Smooth muscle cell (in vitro differentiated cells): ENCODE results near the gene IFT22. TPM values are rescaled to one million over a fixed set of nuclear protein-coding genes. Genes with fewer than 3 reads are reported as not detected.

Experiments
- DNase-seq: peaks from one replicate; lab custom pipeline; 2025; ENCODE audit not compliant: unreplicated experiment; lab: John Stamatoyannopoulos, UW
- H2AFZ ChIP-seq: fragments of 200-600 bp; sonication (generic); 2 replicates; pipeline ENCODE4 v1.6.0; 2016; ENCODE audit warnings: antibody characterized with exemption, low read depth, mild to moderate bottlenecking
- H3F3A ChIP-seq: fragments of 200-600 bp; sonication (generic); 2 replicates; pipeline ENCODE4 v1.6.0; 2017; ENCODE audit warnings: antibody characterized with exemption, low read depth
- H3K27ac ChIP-seq: fragments of 200-600 bp; sonication (generic); 2 replicates; pipeline ENCODE4 v1.5.1; 2016; ENCODE audit warnings: low read depth, mild to moderate bottlenecking
- H3K27me3 ChIP-seq: fragments of 200-600 bp; sonication (generic); 2 replicates; pipeline ENCODE4 v1.6.1; 2016; ENCODE audit warnings: low read depth, mild to moderate bottlenecking
- H3K36me3 ChIP-seq: fragments of 200-600 bp; sonication (generic); 2 replicates; pipeline ENCODE4 v1.5.1; 2016; ENCODE audit warnings: low read depth
- H3K4me1 ChIP-seq: fragments of 200-600 bp; sonication (generic); 2 replicates; pipeline ENCODE4 v1.5.1; 2016; ENCODE audit warnings: low read depth
- H3K4me2 ChIP-seq: fragments of 200-600 bp; sonication (generic); 2 replicates; pipeline ENCODE4 v1.6.0; 2016; ENCODE audit warnings: mild to moderate bottlenecking
- H3K4me3 ChIP-seq: fragments of 200-600 bp; sonication (generic); 2 replicates; pipeline ENCODE4 v1.5.1; 2016; ENCODE audit warnings: mild to moderate bottlenecking
- H3K79me2 ChIP-seq: fragments of 200-600 bp; sonication (generic); 2 replicates; pipeline ENCODE4 v1.6.0; 2016; ENCODE audit warnings: low read depth, mild to moderate bottlenecking
- H3K9ac ChIP-seq: fragments of 200-600 bp; sonication (generic); 2 replicates; pipeline ENCODE4 v1.6.0; 2016; ENCODE audit warnings: low read depth
- H3K9me3 ChIP-seq: fragments of 200-600 bp; sonication (generic); replicated peaks from 2 replicates; pipeline ENCODE4 v1.5.1; 2016; ENCODE audit warnings: low read depth
- H4K20me1 ChIP-seq: fragments of 200-600 bp; sonication (generic); 2 replicates; pipeline ENCODE4 v1.6.0; 2016; ENCODE audit warnings: low read depth
- WGBS: methylation state at CpG from one replicate; pipeline ENCODE4 v1.1.7; 2016; ENCODE audit warnings: low lambda C conversion rate; 5-methylcytosine and 5-hydroxymethylcytosine counted together
- polyA plus RNA-seq: library from polyadenylated mRNA; unstranded; fragments of >200 nt; fragmentation: Nextera tagmentation; extraction: Ambion mirVana; gene quantifications from 2 replicates; pipeline ENCODE4 v1.2.1, GENCODE V29; 2016
- total RNA-seq: library from RNA; depleted of rRNA; stranded (reverse); fragments of >200 nt; gene quantifications from 2 replicates; pipeline ENCODE4 v1.2.3, GENCODE V29; 2014
- TF ChIP-seq, protein P1 (sequence below): fragments of 200-600 bp; sonication (generic); IDR thresholded peaks from 2 replicates; pipeline ENCODE4 v1.5.1; 2017; ENCODE audit warnings: borderline replicate concordance, mild to moderate bottlenecking, antibody characterized with exemption; ENCODE audit not compliant: insufficient read depth, poor library complexity, severe bottlenecking

The IFT22 gene
- total and polyA plus RNA-seq, 2 experiments from 2014 or later, result 36.8 to 51.9 TPM

DNA sequence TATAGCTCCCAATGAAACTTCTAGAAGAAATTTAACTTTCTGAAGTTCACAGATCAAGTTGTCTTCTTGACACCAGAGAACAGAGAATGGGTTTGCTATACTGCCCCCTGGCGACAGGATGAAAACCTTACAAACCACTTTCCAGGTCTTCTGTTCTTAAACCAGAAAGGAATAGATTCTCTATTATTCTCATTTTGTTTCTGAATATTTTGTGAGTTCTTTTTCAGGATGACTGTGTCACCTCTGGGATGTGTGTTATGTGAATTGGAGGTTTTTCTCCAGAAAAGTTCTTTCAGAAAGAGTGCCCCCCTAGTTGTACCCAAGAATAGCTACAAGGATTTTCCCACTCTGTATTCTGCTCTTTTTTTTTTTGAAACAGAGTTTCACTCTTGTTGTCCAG is 6.3 kb downstream of the IFT22 start:
- DNase-seq, result no peak
- Histone ChIP-seq H3K27ac (no peak overlapping the region), H3K9me3 (no peaks in the 10 kb centered on the region), H3F3A (peaks cover 3% of the 10 kb centered on the region), H3K79me2 (peaks cover 7% of the 10 kb centered on the region), H3K4me3 (no peak overlapping the region), H3K4me1 (no peaks in the 10 kb centered on the region), H4K20me1 (no peaks in the 10 kb centered on the region), H3K27me3 (no peaks in the 10 kb centered on the region), H3K9ac (no peak overlapping the region), H3K4me2 (no peak overlapping the region), H2AFZ (no peak overlapping the region), H3K36me3 (peaks cover 3% of the 10 kb centered on the region)
- TF ChIP-seq, protein P1, sequence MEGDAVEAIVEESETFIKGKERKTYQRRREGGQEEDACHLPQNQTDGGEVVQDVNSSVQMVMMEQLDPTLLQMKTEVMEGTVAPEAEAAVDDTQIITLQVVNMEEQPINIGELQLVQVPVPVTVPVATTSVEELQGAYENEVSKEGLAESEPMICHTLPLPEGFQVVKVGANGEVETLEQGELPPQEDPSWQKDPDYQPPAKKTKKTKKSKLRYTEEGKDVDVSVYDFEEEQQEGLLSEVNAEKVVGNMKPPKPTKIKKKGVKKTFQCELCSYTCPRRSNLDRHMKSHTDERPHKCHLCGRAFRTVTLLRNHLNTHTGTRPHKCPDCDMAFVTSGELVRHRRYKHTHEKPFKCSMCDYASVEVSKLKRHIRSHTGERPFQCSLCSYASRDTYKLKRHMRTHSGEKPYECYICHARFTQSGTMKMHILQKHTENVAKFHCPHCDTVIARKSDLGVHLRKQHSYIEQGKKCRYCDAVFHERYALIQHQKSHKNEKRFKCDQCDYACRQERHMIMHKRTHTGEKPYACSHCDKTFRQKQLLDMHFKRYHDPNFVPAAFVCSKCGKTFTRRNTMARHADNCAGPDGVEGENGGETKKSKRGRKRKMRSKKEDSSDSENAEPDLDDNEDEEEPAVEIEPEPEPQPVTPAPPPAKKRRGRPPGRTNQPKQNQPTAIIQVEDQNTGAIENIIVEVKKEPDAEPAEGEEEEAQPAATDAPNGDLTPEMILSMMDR, result peak; percentile 58
- WGBS, result 9% methylated on average over 1 of the region's 1 CpG

- H3K9ac ChIP-seq, result no peak overlapping the region
- DNase-seq, result no peak
- peak overlapping the region; percentile 90 for H3K4me2 ChIP-seq
- peaks cover 6% of the 10 kb centered on the region for H3K4me1 ChIP-seq
- WGBS, result 2% methylated on average over 45 of the region's 62 CpGs
- no peaks in the 10 kb centered on the region for H3K9me3 ChIP-seq
- peak overlapping the region; percentile 55 for H3K4me3 ChIP-seq
- TF ChIP-seq, protein P1, result no peak
- no peak overlapping the region for H3K27ac ChIP-seq
- peaks cover 7% of the 10 kb centered on the region for H3K27me3 ChIP-seq
- H4K20me1 ChIP-seq, result no peaks in the 10 kb centered on the region
- H3K36me3 ChIP-seq, result peaks cover 5% of the 10 kb centered on the region
- H3F3A ChIP-seq, result no peaks in the 10 kb centered on the region
- peak overlapping the region; percentile 91 for H2AFZ ChIP-seq
- no peaks in the 10 kb centered on the region for H3K79me2 ChIP-seq
Observed at GRCh38 chr7:101308245-101309085, 13.1 kb downstream of the IFT22 start.

DNA sequence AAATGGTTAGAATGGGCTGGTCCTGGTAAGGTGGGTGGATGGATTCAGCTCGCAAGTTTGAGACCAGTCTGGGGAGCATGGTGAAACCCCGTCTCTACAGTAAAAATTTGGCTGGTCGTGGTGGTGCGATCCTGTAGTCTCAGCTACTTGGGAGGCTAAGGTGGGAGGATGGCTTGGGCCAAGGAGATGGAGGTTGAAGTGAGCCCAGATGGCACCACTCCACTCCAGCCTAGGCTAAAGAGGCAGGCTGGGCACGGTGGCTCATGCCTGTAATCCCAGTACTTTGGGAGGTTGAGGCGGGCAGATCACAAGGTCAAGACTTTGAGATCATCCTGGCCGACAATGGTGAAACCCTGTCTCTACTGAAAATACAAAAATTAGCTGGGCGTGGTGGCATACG is 15.3 kb downstream of the IFT22 start:
- Histone ChIP-seq H3K27me3 (peaks cover 28% of the 10 kb centered on the region), H3K4me1 (peaks cover 6% of the 10 kb centered on the region), H4K20me1 (no peaks in the 10 kb centered on the region), H3K36me3 (peaks cover 5% of the 10 kb centered on the region), H3F3A (no peaks in the 10 kb centered on the region), H3K4me2 (no peak overlapping the region), H3K9ac (no peak overlapping the region), H3K27ac (no peak overlapping the region), H3K79me2 (no peaks in the 10 kb centered on the region), H3K4me3 (no peak overlapping the region), H3K9me3 (no peaks in the 10 kb centered on the region), H2AFZ (no peak overlapping the region)
- 96% methylated on average over 9 of the region's 9 CpGs for WGBS
- TF ChIP-seq, protein P1, result no peak
- no peak for DNase-seq
